ENCODE data around the gene ENDOD1.
"Not testable (repeated sequence)": the region's sequence is repeated elsewhere in the genome, so short reads cannot be mapped to it uniquely, and the experiment has no call there.

The ENDOD1 gene

GRCh38 chr11:95089620-95090542 is at the start of gene ENDOD1:
TSS of gene ENDOD1 (plus strand) at chr11:95089846. CDS start at chr11:95089928, 82 bp downstream.
- Mint-ChIP-seq H3K4me3 (peak within 1 kb of the TSS; percentile 87), H3K4me1 (peaks cover 47% of the 10 kb centered on the region), H3K27ac (ENCODE audit: low read depth) (peak within 1 kb of the TSS; percentile 95), H3K9me3 (no peaks in the 10 kb centered on the region), H3K27me3 (no peaks in the 10 kb centered on the region), H3K36me3 (ENCODE audit: insufficient read depth) (peaks cover 4% of the 10 kb centered on the region)
- ATAC-seq (replicated peaks; ENCODE audit: extremely low read depth, poor library complexity, severe bottlenecking) = peak; percentile 95
- DNase-seq (ENCODE audit: low spot score in 2 of 2) = peak; percentile 71 to 76

GRCh38 chr11:95042239-95042638 is 47.4 kb upstream of the ENDOD1 start:
- H3K4me3 Mint-ChIP-seq = no peak overlapping the region
- H3K27me3 Mint-ChIP-seq = peaks cover 83% of the 10 kb centered on the region
- H3K36me3 Mint-ChIP-seq (ENCODE audit: insufficient read depth) = peaks cover 3% of the 10 kb centered on the region
- DNase-seq (ENCODE audit: low spot score in 2 of 2) (no peak), ATAC-seq (replicated peaks; ENCODE audit: extremely low read depth, poor library complexity, severe bottlenecking) (no peak)
- no peaks in the 10 kb centered on the region for H3K4me1 Mint-ChIP-seq
- no peaks in the 10 kb centered on the region for H3K9me3 Mint-ChIP-seq
- no peak overlapping the region for H3K27ac Mint-ChIP-seq (ENCODE audit: low read depth)

GRCh38 chr11:95042906-95043305 is 46.7 kb upstream of the ENDOD1 start:
- H3K9me3 Mint-ChIP-seq = no peaks in the 10 kb centered on the region
- H3K36me3 Mint-ChIP-seq (ENCODE audit: insufficient read depth) = peaks cover 3% of the 10 kb centered on the region
- no peak overlapping the region for H3K27ac Mint-ChIP-seq (ENCODE audit: low read depth)
- H3K27me3 Mint-ChIP-seq = peaks cover 81% of the 10 kb centered on the region
- no peak for ATAC-seq (replicated peaks; ENCODE audit: extremely low read depth, poor library complexity, severe bottlenecking)
- no peak for DNase-seq (ENCODE audit: low spot score in 2 of 2)
- no peaks in the 10 kb centered on the region for H3K4me1 Mint-ChIP-seq
- H3K4me3 Mint-ChIP-seq = no peak overlapping the region

GRCh38 chr11:95044010-95044409 is 45.6 kb upstream of the ENDOD1 start:
- Mint-ChIP-seq H3K9me3 (no peaks in the 10 kb centered on the region), H3K4me3 (no peak overlapping the region), H3K36me3 (ENCODE audit: insufficient read depth) (peaks cover 2% of the 10 kb centered on the region), H3K4me1 (no peaks in the 10 kb centered on the region), H3K27me3 (peaks cover 81% of the 10 kb centered on the region), H3K27ac (ENCODE audit: low read depth) (no peak overlapping the region)
- ATAC-seq (replicated peaks; ENCODE audit: extremely low read depth, poor library complexity, severe bottlenecking) = no peak
- no peak for DNase-seq (ENCODE audit: low spot score in 2 of 2)

- Mint-ChIP-seq H3K36me3 (ENCODE audit: insufficient read depth) (peaks cover 2% of the 10 kb centered on the region), H3K27me3 (peaks cover 69% of the 10 kb centered on the region), H3K4me3 (no peak overlapping the region), H3K9me3 (no peaks in the 10 kb centered on the region), H3K27ac (ENCODE audit: low read depth) (no peak overlapping the region), H3K4me1 (no peaks in the 10 kb centered on the region)
- no peak for DNase-seq (ENCODE audit: low spot score in 2 of 2)
- no peak for ATAC-seq (replicated peaks; ENCODE audit: extremely low read depth, poor library complexity, severe bottlenecking)
These were observed 43.8 kb upstream of the ENDOD1 start for GRCh38 chr11:95045812-95046211.

- H3K9me3 Mint-ChIP-seq; H3K4me3 Mint-ChIP-seq; H3K27ac Mint-ChIP-seq (ENCODE audit: low read depth); ATAC-seq (replicated peaks; ENCODE audit: extremely low read depth, poor library complexity, severe bottlenecking); DNase-seq (ENCODE audit: low spot score in 2 of 2); H3K4me1 Mint-ChIP-seq; H3K36me3 Mint-ChIP-seq (ENCODE audit: insufficient read depth): not testable (repeated sequence)
- H3K27me3 Mint-ChIP-seq = peaks cover 71% of the 10 kb centered on the region
These were observed 40.5 kb upstream of the ENDOD1 start, which contains the start of gene KDM4F for GRCh38 chr11:95049122-95049521. TSS of gene KDM4F (plus strand) at chr11:95049422.

DNA sequence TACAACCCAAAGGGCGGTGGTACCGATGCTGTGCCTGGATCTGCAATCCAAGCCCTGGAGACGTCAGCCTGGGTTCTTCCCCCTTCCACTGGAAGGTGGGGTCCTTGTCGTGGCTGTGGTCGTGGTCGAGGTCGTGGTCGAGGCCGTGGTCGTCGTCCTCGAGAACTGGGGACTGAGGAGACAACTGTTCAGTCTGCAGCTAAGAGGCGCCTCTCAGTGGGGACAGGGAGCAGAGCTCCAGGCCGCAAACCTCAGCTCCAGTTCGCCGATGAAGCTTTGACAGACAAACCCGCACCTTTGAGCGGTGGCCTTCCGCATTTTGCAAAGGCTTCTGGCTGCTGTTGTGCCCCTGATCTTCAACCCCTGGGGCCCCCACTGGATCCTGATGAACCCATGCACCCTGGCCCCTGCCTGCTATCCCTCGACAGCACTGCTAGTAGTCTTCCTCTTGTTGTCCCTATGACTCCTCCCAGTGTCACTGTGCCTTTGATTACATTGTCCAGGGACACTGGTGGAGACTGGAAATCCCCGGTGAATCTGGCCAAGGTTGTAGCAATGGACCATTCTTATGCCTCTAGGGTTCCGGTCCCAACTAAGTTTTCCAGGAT is 38.9 kb upstream of the ENDOD1 start:
- ATAC-seq (replicated peaks; ENCODE audit: extremely low read depth, poor library complexity, severe bottlenecking) (no peak), DNase-seq (ENCODE audit: low spot score in 2 of 2) (no peak)
- no peak overlapping the region for H3K27ac Mint-ChIP-seq (ENCODE audit: low read depth)
- H3K9me3 Mint-ChIP-seq = no peaks in the 10 kb centered on the region
- no peaks in the 10 kb centered on the region for H3K36me3 Mint-ChIP-seq (ENCODE audit: insufficient read depth)
- peaks cover 70% of the 10 kb centered on the region for H3K27me3 Mint-ChIP-seq
- no peak overlapping the region for H3K4me3 Mint-ChIP-seq
- H3K4me1 Mint-ChIP-seq = no peaks in the 10 kb centered on the region

GRCh38 chr11:95054356-95054755 is 35.3 kb upstream of the ENDOD1 start:
- H3K27ac Mint-ChIP-seq (ENCODE audit: low read depth) = no peak overlapping the region
- no peaks in the 10 kb centered on the region for H3K9me3 Mint-ChIP-seq
- ATAC-seq (replicated peaks; ENCODE audit: extremely low read depth, poor library complexity, severe bottlenecking) (no peak), DNase-seq (ENCODE audit: low spot score in 2 of 2) (no peak)
- H3K4me3 Mint-ChIP-seq = no peak overlapping the region
- no peaks in the 10 kb centered on the region for H3K4me1 Mint-ChIP-seq
- H3K36me3 Mint-ChIP-seq (ENCODE audit: insufficient read depth) = no peaks in the 10 kb centered on the region
- peaks cover 60% of the 10 kb centered on the region for H3K27me3 Mint-ChIP-seq

DNA sequence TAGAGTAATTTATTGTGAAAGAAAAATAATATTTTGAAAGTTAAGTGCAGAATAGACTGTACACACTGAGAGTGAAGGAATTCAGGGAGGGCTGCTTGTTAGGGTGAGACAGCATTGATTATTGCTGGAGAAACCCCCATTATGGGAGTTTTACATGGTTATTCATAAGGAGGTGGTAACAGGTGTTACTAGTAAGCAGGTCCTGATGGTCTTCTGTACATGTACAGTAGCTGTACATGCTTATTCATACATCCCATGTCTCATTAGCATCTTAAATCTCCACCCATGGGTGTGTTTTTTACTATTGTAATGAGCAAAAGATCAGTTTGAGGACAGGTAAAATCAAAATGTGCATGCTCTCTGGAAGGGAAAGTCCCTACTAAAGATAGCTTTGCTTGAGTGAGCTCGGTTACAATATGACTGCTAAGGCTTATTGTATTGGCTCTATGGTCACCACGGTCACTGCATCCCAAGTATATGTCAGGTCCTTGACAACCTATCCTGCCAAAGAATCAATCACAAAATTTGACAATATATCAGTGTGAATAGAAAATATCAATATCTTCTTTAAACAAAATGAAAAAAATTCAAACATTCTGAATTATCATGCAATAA is 34.3 kb upstream of the ENDOD1 start:
- no peaks in the 10 kb centered on the region for H3K36me3 Mint-ChIP-seq (ENCODE audit: insufficient read depth)
- no peak for ATAC-seq (replicated peaks; ENCODE audit: extremely low read depth, poor library complexity, severe bottlenecking)

DNA sequence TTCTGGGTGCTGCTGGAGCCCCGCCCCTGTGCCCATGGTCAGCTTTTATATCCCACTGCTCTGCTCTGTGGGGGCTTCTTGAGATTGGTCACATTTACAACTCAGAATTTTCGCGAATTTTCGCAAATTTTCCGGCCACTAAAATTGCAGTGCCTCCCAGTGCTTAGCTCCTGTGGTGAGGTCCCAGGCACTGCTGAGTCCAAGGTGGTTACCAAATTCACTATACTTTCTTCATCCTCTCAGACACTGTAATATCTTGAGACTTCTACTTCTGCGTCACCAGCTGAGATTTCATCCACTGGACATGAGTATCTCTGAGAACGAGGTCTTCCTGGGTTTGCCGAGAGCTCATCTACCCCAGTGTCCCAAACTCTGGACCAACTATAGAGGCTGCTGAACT is 31.7 kb upstream of the ENDOD1 start:
- H3K36me3 Mint-ChIP-seq (ENCODE audit: insufficient read depth) = no peaks in the 10 kb centered on the region
- ATAC-seq (replicated peaks; ENCODE audit: extremely low read depth, poor library complexity, severe bottlenecking) = no peak

More for the DNA sequence above, 34.3 kb upstream of the ENDOD1 start:
- Mint-ChIP-seq H3K27ac (ENCODE audit: low read depth) (no peak overlapping the region), H3K27me3 (peaks cover 71% of the 10 kb centered on the region), H3K4me1 (no peaks in the 10 kb centered on the region), H3K4me3 (no peak overlapping the region), H3K9me3 (no peaks in the 10 kb centered on the region)
- DNase-seq (ENCODE audit: low spot score in 2 of 2) = no peak

DNA sequence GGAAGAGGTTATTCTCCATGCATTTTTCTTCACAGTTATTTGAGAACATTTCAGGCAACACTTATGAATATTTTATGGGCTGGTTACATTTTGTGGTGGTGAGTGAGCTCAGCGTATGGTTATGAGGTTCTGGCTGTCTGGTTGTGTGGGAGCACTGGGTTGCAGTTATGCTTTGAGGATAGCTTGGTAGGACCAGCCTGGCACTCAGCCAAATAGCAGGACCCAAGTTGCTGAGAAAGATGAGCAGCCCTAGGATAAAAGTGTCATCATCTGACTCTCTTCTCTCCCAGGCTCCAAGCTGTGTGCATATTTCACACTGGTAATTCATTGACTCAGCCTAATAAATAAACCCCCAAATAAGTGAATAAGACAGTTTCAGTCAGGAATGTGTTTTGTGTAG is 31.0 kb upstream of the ENDOD1 start:
- ATAC-seq (replicated peaks; ENCODE audit: extremely low read depth, poor library complexity, severe bottlenecking) (no peak), DNase-seq (ENCODE audit: low spot score in 2 of 2) (no peak)
- no peak overlapping the region for H3K27ac Mint-ChIP-seq (ENCODE audit: low read depth)
- H3K36me3 Mint-ChIP-seq (ENCODE audit: insufficient read depth) = no peaks in the 10 kb centered on the region
- no peak overlapping the region for H3K4me3 Mint-ChIP-seq
- H3K4me1 Mint-ChIP-seq = no peaks in the 10 kb centered on the region
- H3K9me3 Mint-ChIP-seq = no peaks in the 10 kb centered on the region
- H3K27me3 Mint-ChIP-seq = peaks cover 54% of the 10 kb centered on the region

More for the DNA sequence above, 31.7 kb upstream of the ENDOD1 start:
- H3K27me3 Mint-ChIP-seq = peaks cover 61% of the 10 kb centered on the region
- H3K9me3 Mint-ChIP-seq = no peaks in the 10 kb centered on the region
- no peak for DNase-seq (ENCODE audit: low spot score in 2 of 2)
- no peak overlapping the region for H3K27ac Mint-ChIP-seq (ENCODE audit: low read depth)
- H3K4me3 Mint-ChIP-seq = no peak overlapping the region
- no peaks in the 10 kb centered on the region for H3K4me1 Mint-ChIP-seq

- H3K4me1 Mint-ChIP-seq = no peaks in the 10 kb centered on the region
- no peak for DNase-seq (ENCODE audit: low spot score in 2 of 2)
- no peaks in the 10 kb centered on the region for H3K9me3 Mint-ChIP-seq
- H3K36me3 Mint-ChIP-seq (ENCODE audit: insufficient read depth) = no peaks in the 10 kb centered on the region
- peaks cover 50% of the 10 kb centered on the region for H3K27me3 Mint-ChIP-seq
- no peak overlapping the region for H3K4me3 Mint-ChIP-seq
- no peak for ATAC-seq (replicated peaks; ENCODE audit: extremely low read depth, poor library complexity, severe bottlenecking)
- no peak overlapping the region for H3K27ac Mint-ChIP-seq (ENCODE audit: low read depth)
These were observed 30.6 kb upstream of the ENDOD1 start for GRCh38 chr11:95059046-95059445.

Data from central memory CD8-positive, alpha-beta T cell (primary cell).